Adrenal gland (tissue), 12 donors: Measurements from ENCODE around the gene CHST11. TPM values are rescaled to one million over a fixed set of nuclear protein-coding genes. Genes with fewer than 3 reads are reported as not detected.

Source experiments
- DNase-seq, 7 donors: peaks; one replicate each; pipeline ENCODE4 v3.0.0-alpha.2; 2019 to 2020
- H3K27ac ChIP-seq, 5 donors: fragments of 200-600 bp; sonication (generic) in 4 of 5; 1 replicate in 3 of 5; 2 replicates in 2 of 5; pipeline versions ENCODE4 v1.5.1 to v1.8.0; 2016 to 2020; ENCODE audit warnings: mild to moderate bottlenecking in 1 of 5
- H3K27me3 ChIP-seq: fragments of 200-600 bp; 2 replicates; pipeline ENCODE4 v1.8.0; 2021
- H3K36me3 ChIP-seq, 2 donors: fragments of 200-600 bp; replicated peaks in 1 of 2; 1 replicate in 1 of 2; 2 replicates in 1 of 2; pipeline versions ENCODE4 v1.5.1 to v1.8.0; 2018 to 2022
- H3K4me1 ChIP-seq, 2 donors: fragments of 200-600 bp; replicated peaks in 1 of 2; 1 replicate in 1 of 2; 2 replicates in 1 of 2; pipeline versions ENCODE4 v1.5.1 to v1.8.0; 2018 to 2021
- H3K4me3 ChIP-seq, 4 donors: fragments of 200-600 bp; sonication (generic) in 3 of 4; one replicate each; pipeline ENCODE4 v1.5.1; 2016 to 2018
- H3K9me3 ChIP-seq, 3 donors: fragments of 200-600 bp; sonication (generic) in 1 of 3; replicated peaks in 1 of 3; 1 replicate in 2 of 3; 2 replicates in 1 of 3; pipeline versions ENCODE4 v1.5.1 to v1.8.0; 2016 to 2021
- CTCF ChIP-seq, 6 experiments: fragments of 450-650 bp in 4 of 6; fragments of 200-600 bp in 2 of 6; sonication (generic) in 1 of 6; IDR thresholded peaks; 1 replicate in 5 of 6; 2 replicates in 1 of 6; pipeline versions ENCODE4 v1.5.1 to v1.8.0; 2016 to 2021; ENCODE audit warnings: antibody characterized with exemption in 6 of 6, mild to moderate bottlenecking in 2 of 6, moderate library complexity in 1 of 6
- POLR2A ChIP-seq, 2 donors: fragments of 450-650 bp; IDR thresholded peaks; one replicate each; pipeline ENCODE4 v1.6.1; 2017; ENCODE audit warnings: antibody characterized with exemption in 2 of 2, mild to moderate bottlenecking in 2 of 2, moderate library complexity in 1 of 2
- WGBS, 4 donors: extraction: QIAGEN DNeasy Blood & Tissue Kit in 2 of 4; methylation state at CpG; one replicate each; pipeline versions ENCODE4 v1.1.5 to v1.1.7; 2013 to 2017; 5-methylcytosine and 5-hydroxymethylcytosine counted together
- intact Hi-C, 2 donors: fragments of 100-400 bp; cut with DNase I; formaldehyde crosslinking; loops; one replicate each; pipeline versions ENCODE4 v1.14.1 to v1.15.0; 2022 to 2023
- polyA plus RNA-seq, 3 donors: library from polyadenylated mRNA; stranded (reverse); fragments of 200-250 nt in 2 of 3; fragments of 350-450 nt in 1 of 3; fragmentation: Illumina TruSeq in 1 of 3; extraction: RNeasy Lipid Tissue Mini Kit (QIAGEN cat#74804) in 1 of 3; gene quantifications; one replicate each; pipeline ENCODE4 v1.2.3, GENCODE V29; 2013 to 2014
- total RNA-seq, 9 donors: library from RNA; depleted of rRNA in 4 of 9; stranded (reverse); fragments of >200 nt in 4 of 9; fragments of 120-200 nt in 1 of 9; fragmentation: NEBNext Ultra II Directional in 1 of 9; extraction: Animal tissue kit (Norgen Biotek cat#: 25700) in 1 of 9; gene quantifications; one replicate each; pipeline versions ENCODE4 v1.1.0 to v1.2.4, GENCODE V29; 2013 to 2023
- donor health status: healthy with polysubstance abuse.
- donor health status: Bipolar disorder and iron deficiency.
- donor health status: DM: yes; HTN: yes; CAD: no.
- donor health status: DM: no; HTN: no; CAD: no.
- donor health status: DM: no; HTN: no; CAD: no.
- donor health status: DM: yes; HTN: yes; CAD: no.

CHST11 gene
- total and polyA plus RNA-seq, 12 donors, result 6.2 to 95.1 (median 29.8) TPM

- Histone ChIP-seq H3K4me1 (peaks cover 0 to 5% of the 10 kb centered on the region in 2 donors), H3K4me3 (no peak overlapping the region), H3K27me3 (no peaks in the 10 kb centered on the region), H3K27ac (peak overlapping the region in 1 of 5 donors; percentile 9), H3K36me3 (no peaks in the 10 kb centered on the region), H3K9me3 (no peaks in the 10 kb centered on the region)
- TF ChIP-seq POLR2A (IDR thresholded peaks at IDR 0.05), result no peak
- 80 to 89% (median 85%) methylated on average over 8 of the region's 8 CpGs for WGBS, 4 donors
- intact Hi-C loops, result no loop called here
- DNase-seq, result peak in 1 of 7 donors; percentile 62
Measured at GRCh38 chr12:104565606-104566243, 109.0 kb downstream of the CHST11 start.

- 92 to 96% (median 93%) methylated on average over 6 of the region's 6 CpGs for WGBS, 4 donors
- intact Hi-C loops, result no loop called here
- H3K9me3 ChIP-seq, result no peaks in the 10 kb centered on the region
- H3K4me3 ChIP-seq, result no peak overlapping the region
- no peaks in the 10 kb centered on the region for H3K36me3 ChIP-seq
- DNase-seq, result no peak
- peaks cover 0 to 5% of the 10 kb centered on the region in 2 donors for H3K4me1 ChIP-seq
- H3K27me3 ChIP-seq, result no peaks in the 10 kb centered on the region
- peak overlapping the region in 1 of 5 donors; percentile 9 for H3K27ac ChIP-seq
- TF ChIP-seq CTCF (IDR thresholded peaks at IDR 0.05), result no peak
- TF ChIP-seq POLR2A (IDR thresholded peaks at IDR 0.05), result no peak
Measured at GRCh38 chr12:104566244-104566993, 109.7 kb downstream of the CHST11 start.

GRCh38 chr12:104567832-104568486 lies 111.2 kb downstream of the CHST11 start:
- no peaks in the 10 kb centered on the region for H3K36me3 ChIP-seq
- H3K27ac ChIP-seq, result no peak overlapping the region
- no peaks in the 10 kb centered on the region for H3K27me3 ChIP-seq
- intact Hi-C loops, result no loop called here
- peak in 4 of 7 donors; percentile 13 to 65 (median 27) for DNase-seq
- H3K4me3 ChIP-seq, result no peak overlapping the region
- 53 to 83% (median 71%) methylated on average over 4 to 5 of the region's 5 CpGs for WGBS, 4 donors
- H3K4me1 ChIP-seq, result peaks cover 0 to 5% of the 10 kb centered on the region in 2 donors
- H3K9me3 ChIP-seq, result no peaks in the 10 kb centered on the region
- TF ChIP-seq POLR2A (IDR thresholded peaks at IDR 0.05), result no peak
- no peak for TF ChIP-seq CTCF (IDR thresholded peaks at IDR 0.05)

GRCh38 chr12:104568487-104568868 lies 111.7 kb downstream of the CHST11 start:
- Histone ChIP-seq H3K4me3 (no peak overlapping the region), H3K27ac (no peak overlapping the region), H3K36me3 (no peaks in the 10 kb centered on the region), H3K9me3 (no peaks in the 10 kb centered on the region), H3K27me3 (no peaks in the 10 kb centered on the region), H3K4me1 (peaks cover 0 to 5% of the 10 kb centered on the region in 2 donors)
- no peak for TF ChIP-seq POLR2A (IDR thresholded peaks at IDR 0.05)
- no peak for TF ChIP-seq CTCF (IDR thresholded peaks at IDR 0.05)
- 60 to 100% (median 95%) methylated on average over 1 of the region's 1 CpG for WGBS, 4 donors
- DNase-seq, result no peak
- intact Hi-C loops, result no loop called here
